Measurements from ENCODE around the gene NTRK2. TPM values are rescaled to one million over a fixed set of nuclear protein-coding genes. Genes with fewer than 3 reads are reported as not detected.

Gene NTRK2
- polyA plus RNA-seq, 1 donor (not counting 4 experiments of a cell fraction or from before 2014, with no cell fraction given), result 0.08 TPM

GRCh38 chr9:84834426-84834825 lies 164.9 kb downstream of the NTRK2 start:
- Histone ChIP-seq H3K79me2 (ENCODE audit: control insufficient read depth, insufficient read depth, low read length) (no peaks in the 10 kb centered on the region), H2AFZ (ENCODE audit: control insufficient read depth, low read length) (no peak overlapping the region), H3K4me1 (ENCODE audit: control insufficient read depth, extremely low read depth, insufficient read depth, low read length) (peaks cover 17% of the 10 kb centered on the region), H4K20me1 (ENCODE audit: control insufficient read depth, extremely low read depth, insufficient read depth, low read length) (no peaks in the 10 kb centered on the region), H3K4me2 (ENCODE audit: control insufficient read depth, extremely low read depth, insufficient read depth, low read depth, low read length) (no peak overlapping the region), H3K27ac (ENCODE audit: control insufficient read depth, insufficient read depth, low read length) (no peak overlapping the region), H3K4me3 (ENCODE audit: control insufficient read depth in 2 of 3, extremely low read depth in 1 of 3, insufficient read depth in 2 of 3, low read depth in 1 of 3, low read length in 3 of 3) (no peak overlapping the region), H3K36me3 (ENCODE audit: control insufficient read depth in 2 of 2, extremely low read depth in 1 of 2, insufficient read depth in 2 of 2, low read length in 2 of 2) (no peaks in the 10 kb centered on the region), H3K9me1 (ENCODE audit: control insufficient read depth, extremely low read depth, insufficient read depth, low read length) (no peaks in the 10 kb centered on the region), H3K9ac (ENCODE audit: control insufficient read depth, extremely low read depth, insufficient read depth, low read length) (no peak overlapping the region), H3K9me3 (ENCODE audit: control insufficient read depth, low read depth, low read length) (no peaks in the 10 kb centered on the region), H3K27me3 (ENCODE audit: control insufficient read depth, extremely low read depth, insufficient read depth, low read length) (no peaks in the 10 kb centered on the region)
- TF ChIP-seq, protein P1, sequence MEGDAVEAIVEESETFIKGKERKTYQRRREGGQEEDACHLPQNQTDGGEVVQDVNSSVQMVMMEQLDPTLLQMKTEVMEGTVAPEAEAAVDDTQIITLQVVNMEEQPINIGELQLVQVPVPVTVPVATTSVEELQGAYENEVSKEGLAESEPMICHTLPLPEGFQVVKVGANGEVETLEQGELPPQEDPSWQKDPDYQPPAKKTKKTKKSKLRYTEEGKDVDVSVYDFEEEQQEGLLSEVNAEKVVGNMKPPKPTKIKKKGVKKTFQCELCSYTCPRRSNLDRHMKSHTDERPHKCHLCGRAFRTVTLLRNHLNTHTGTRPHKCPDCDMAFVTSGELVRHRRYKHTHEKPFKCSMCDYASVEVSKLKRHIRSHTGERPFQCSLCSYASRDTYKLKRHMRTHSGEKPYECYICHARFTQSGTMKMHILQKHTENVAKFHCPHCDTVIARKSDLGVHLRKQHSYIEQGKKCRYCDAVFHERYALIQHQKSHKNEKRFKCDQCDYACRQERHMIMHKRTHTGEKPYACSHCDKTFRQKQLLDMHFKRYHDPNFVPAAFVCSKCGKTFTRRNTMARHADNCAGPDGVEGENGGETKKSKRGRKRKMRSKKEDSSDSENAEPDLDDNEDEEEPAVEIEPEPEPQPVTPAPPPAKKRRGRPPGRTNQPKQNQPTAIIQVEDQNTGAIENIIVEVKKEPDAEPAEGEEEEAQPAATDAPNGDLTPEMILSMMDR (optimal IDR thresholded peaks at IDR 0.05 in 1 of 3, IDR thresholded peaks at IDR 0.05 in 1 of 3, conservative IDR thresholded peaks at IDR 0.05 in 1 of 3; ENCODE audit: extremely low read depth in 1 of 3, insufficient read depth in 2 of 3, low read length in 3 of 3), result no peak
- no peak for TF ChIP-seq EZH2 (IDR thresholded peaks at IDR 0.05; ENCODE audit: low read length)
- FAIRE-seq (peak; percentile 51), DNase-seq (ENCODE audit: low read depth, low spot score) (no peak)
- dilution Hi-C loops (cut with MboI; ENCODE audit: extremely low pct_ligation_motif_present, low sequenced_read_pairs), result no loop called here

GRCh38 chr9:84835745-84836144 lies 166.2 kb downstream of the NTRK2 start:
- H3K36me3 ChIP-seq (ENCODE audit: control insufficient read depth in 2 of 2, extremely low read depth in 1 of 2, insufficient read depth in 2 of 2, low read length in 2 of 2), result no peaks in the 10 kb centered on the region
- DNase-seq (ENCODE audit: low read depth, low spot score), result no peak

More at GRCh38 chr9:84835745-84836144, 166.2 kb downstream of the NTRK2 start:
- H3K9me3 ChIP-seq (ENCODE audit: control insufficient read depth, low read depth, low read length), result no peaks in the 10 kb centered on the region
- no peaks in the 10 kb centered on the region for H4K20me1 ChIP-seq (ENCODE audit: control insufficient read depth, extremely low read depth, insufficient read depth, low read length)
- H3K4me3 ChIP-seq (ENCODE audit: control insufficient read depth in 2 of 3, extremely low read depth in 1 of 3, insufficient read depth in 2 of 3, low read depth in 1 of 3, low read length in 3 of 3), result no peak overlapping the region
- FAIRE-seq, result peak; percentile 13
- no peaks in the 10 kb centered on the region for H3K79me2 ChIP-seq (ENCODE audit: control insufficient read depth, insufficient read depth, low read length)
- H3K27ac ChIP-seq (ENCODE audit: control insufficient read depth, insufficient read depth, low read length), result no peak overlapping the region
- dilution Hi-C loops (cut with MboI; ENCODE audit: extremely low pct_ligation_motif_present, low sequenced_read_pairs), result no loop called here
- peak overlapping the region; percentile 30 for H2AFZ ChIP-seq (ENCODE audit: control insufficient read depth, low read length)
- H3K9ac ChIP-seq (ENCODE audit: control insufficient read depth, extremely low read depth, insufficient read depth, low read length), result no peak overlapping the region
- H3K9me1 ChIP-seq (ENCODE audit: control insufficient read depth, extremely low read depth, insufficient read depth, low read length), result no peaks in the 10 kb centered on the region
- TF ChIP-seq, protein P1 (optimal IDR thresholded peaks at IDR 0.05 in 1 of 3, IDR thresholded peaks at IDR 0.05 in 1 of 3, conservative IDR thresholded peaks at IDR 0.05 in 1 of 3; ENCODE audit: extremely low read depth in 1 of 3, insufficient read depth in 2 of 3, low read length in 3 of 3), result no peak
- TF ChIP-seq EZH2 (IDR thresholded peaks at IDR 0.05; ENCODE audit: low read length), result no peak
- peaks cover 18% of the 10 kb centered on the region for H3K4me1 ChIP-seq (ENCODE audit: control insufficient read depth, extremely low read depth, insufficient read depth, low read length)
- H3K4me2 ChIP-seq (ENCODE audit: control insufficient read depth, extremely low read depth, insufficient read depth, low read depth, low read length), result peak overlapping the region; percentile 23
- no peaks in the 10 kb centered on the region for H3K27me3 ChIP-seq (ENCODE audit: control insufficient read depth, extremely low read depth, insufficient read depth, low read length)
